RWPE2 (cell line): Measurements from ENCODE around the gene SPIN1.

ENCODE experiments used
- ATAC-seq: fragments of 200-7000 bp; cut with Tn5 transposase; 3 replicates; pipeline ENCODE4 v1.9.1; 2021; ENCODE audit warnings: low read depth
- DNase-seq: peaks from one replicate; pipeline ENCODE4 v3.0.0-alpha.2; 2020; ENCODE audit warnings: low spot score
- H3K27ac ChIP-seq: fragments of 450-650 bp; 2 replicates; pipeline ENCODE4 v1.5.1; 2017; ENCODE audit warnings: mild to moderate bottlenecking; ENCODE audit not compliant: poor library complexity, severe bottlenecking
- H3K27me3 ChIP-seq: fragments of 250-450 bp; sonication (Bioruptor Pico); 2 replicates; pipeline ENCODE4 v1.5.1; 2021; ENCODE audit warnings: mild to moderate bottlenecking, moderate library complexity; ENCODE audit not compliant: insufficient read depth, poor library complexity, severe bottlenecking
- H3K36me3 ChIP-seq: fragments of 250-450 bp; sonication (Bioruptor Pico); 2 replicates; pipeline ENCODE4 v1.5.1; 2020; ENCODE audit warnings: low read depth, mild to moderate bottlenecking, moderate library complexity
- H3K4me1 ChIP-seq: fragments of 250-450 bp; sonication (Bioruptor Pico); 2 replicates; pipeline ENCODE4 v1.5.1; 2021; ENCODE audit warnings: mild to moderate bottlenecking, moderate library complexity; ENCODE audit not compliant: insufficient read depth, poor library complexity, severe bottlenecking
- H3K4me3 ChIP-seq: fragments of 250-450 bp; sonication (Bioruptor Pico); 2 replicates; pipeline ENCODE4 v1.5.1; 2021; ENCODE audit warnings: mild to moderate bottlenecking, moderate library complexity; ENCODE audit not compliant: severe bottlenecking
- H3K9me3 ChIP-seq: fragments of 250-450 bp; sonication (Bioruptor Pico); 2 replicates; pipeline ENCODE4 v1.5.1; 2021; ENCODE audit warnings: mild to moderate bottlenecking, moderate library complexity; ENCODE audit not compliant: severe bottlenecking
- CTCF ChIP-seq: fragments of 450-650 bp; IDR thresholded peaks from one replicate; pipeline ENCODE4 v1.5.1; 2017; ENCODE audit warnings: mild to moderate bottlenecking, moderate library complexity; ENCODE audit not compliant: poor library complexity, severe bottlenecking

Gene SPIN1

DNA sequence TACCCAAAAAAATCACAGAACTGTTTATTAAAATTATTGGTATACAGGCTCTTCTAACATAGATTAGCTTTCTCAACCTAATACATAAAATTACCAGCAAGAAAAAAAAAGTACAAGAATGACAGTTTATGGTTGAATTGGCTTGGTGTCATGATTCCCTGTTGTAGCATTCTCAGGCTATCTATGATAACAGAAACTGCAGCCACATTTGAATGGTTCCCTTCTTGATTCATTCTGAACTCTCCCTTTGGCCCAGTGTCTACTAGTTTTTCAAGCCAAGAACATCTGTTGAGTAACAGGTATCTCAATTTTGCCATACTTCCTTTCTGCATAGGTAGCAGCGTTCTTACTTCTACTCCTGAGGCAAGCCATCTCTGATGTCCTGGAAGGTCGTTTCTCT is 3.0 kb downstream of the SPIN1 start:
- no peak for ATAC-seq
- Histone ChIP-seq H3K4me3 (no peak overlapping the region), H3K27me3 (no peaks in the 10 kb centered on the region), H3K4me1 (peaks cover 13% of the 10 kb centered on the region), H3K9me3 (no peaks in the 10 kb centered on the region), H3K27ac (no peak overlapping the region), H3K36me3 (peaks cover 41% of the 10 kb centered on the region)
- DNase-seq = no peak
- no peak for TF ChIP-seq CTCF

DNA sequence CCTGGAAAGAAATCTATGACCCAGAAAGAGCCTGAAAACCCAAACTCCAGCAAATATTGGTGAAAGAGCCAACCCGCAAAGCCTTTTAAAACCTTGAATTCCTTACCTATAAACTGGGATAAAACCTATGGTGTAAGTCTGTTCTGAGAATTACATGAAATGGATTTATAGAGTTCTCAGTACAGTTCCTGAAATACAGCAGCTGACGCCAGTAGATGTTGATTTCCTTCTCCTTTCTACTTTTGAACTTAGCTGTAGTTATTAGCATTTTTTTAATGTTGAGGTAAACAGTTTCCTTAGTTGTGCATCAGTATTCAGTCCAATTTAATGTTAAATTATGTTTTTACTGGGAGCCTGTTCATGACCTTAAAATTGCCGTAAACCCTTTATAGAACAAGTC is 3.7 kb downstream of the SPIN1 start:
- Histone ChIP-seq H3K36me3 (peaks cover 36% of the 10 kb centered on the region), H3K27me3 (no peaks in the 10 kb centered on the region), H3K4me3 (no peak overlapping the region), H3K4me1 (peaks cover 10% of the 10 kb centered on the region), H3K27ac (no peak overlapping the region), H3K9me3 (no peaks in the 10 kb centered on the region)
- no peak for DNase-seq
- ATAC-seq = no peak
- TF ChIP-seq CTCF = no peak

DNA sequence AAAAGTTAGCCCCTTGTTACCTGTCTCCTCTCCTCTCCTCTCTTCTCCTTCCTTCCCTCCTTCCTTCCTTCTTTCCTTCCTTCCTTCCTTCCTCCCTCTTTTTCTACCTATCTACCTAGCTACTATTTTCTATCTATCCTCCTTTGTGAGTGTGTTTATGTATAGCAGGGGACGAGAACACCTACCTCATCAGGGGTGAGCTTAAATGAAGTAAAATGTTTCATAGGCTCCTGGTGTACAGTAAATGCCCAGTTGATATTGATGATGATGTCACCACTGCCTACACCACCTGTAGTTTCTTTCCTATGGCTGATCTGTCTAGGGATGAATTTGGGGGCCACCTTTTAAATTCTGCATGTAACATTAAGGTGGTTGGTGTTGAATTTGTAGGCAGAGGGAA is 4.3 kb downstream of the SPIN1 start:
- Histone ChIP-seq H3K27me3 (no peaks in the 10 kb centered on the region), H3K36me3 (peaks cover 36% of the 10 kb centered on the region), H3K27ac (no peak overlapping the region), H3K9me3 (no peaks in the 10 kb centered on the region), H3K4me1 (peaks cover 10% of the 10 kb centered on the region), H3K4me3 (no peak overlapping the region)
- TF ChIP-seq CTCF = no peak
- ATAC-seq (no peak), DNase-seq (no peak)

DNA sequence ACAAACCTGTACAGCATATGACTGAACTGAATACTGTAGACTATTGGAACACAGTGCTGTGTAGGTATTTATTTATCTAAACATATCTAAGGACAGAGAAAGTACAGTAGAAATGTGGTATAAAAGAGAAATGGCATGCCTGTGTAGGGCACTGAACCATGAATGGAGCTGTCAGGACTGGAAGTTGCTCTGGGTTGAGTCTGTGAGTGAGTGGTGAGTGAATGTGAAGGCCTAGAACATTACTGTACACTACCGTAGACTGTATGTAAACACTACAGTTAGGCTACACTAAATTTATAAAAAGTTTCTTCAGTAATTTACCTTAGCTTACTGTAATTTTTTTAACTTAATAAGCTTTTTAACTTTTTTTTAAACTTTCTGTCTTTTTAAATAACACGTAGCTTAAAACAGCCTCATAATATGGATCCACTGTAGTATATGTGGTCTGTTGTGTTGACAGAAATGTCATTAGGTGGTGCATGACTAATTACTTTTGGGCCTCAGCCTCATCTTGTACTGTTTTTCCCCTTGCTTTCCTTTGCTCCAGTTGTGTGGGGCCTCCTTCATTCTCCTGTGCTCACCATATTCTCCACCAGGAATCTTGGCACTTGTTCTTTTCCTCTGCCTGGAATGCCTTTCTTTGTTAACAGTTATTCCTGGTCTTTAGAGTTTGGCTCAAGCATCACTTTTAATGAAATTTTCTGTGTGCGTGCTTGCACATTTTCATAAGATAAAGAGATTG is 8.8 kb downstream of the SPIN1 start:
- H3K36me3 ChIP-seq = peaks cover 26% of the 10 kb centered on the region
- H3K27ac ChIP-seq = no peak overlapping the region
- ATAC-seq (no peak), DNase-seq (no peak)
- peaks cover 26% of the 10 kb centered on the region for H3K4me1 ChIP-seq
- no peaks in the 10 kb centered on the region for H3K9me3 ChIP-seq
- H3K4me3 ChIP-seq = no peak overlapping the region
- no peak for TF ChIP-seq CTCF
- no peaks in the 10 kb centered on the region for H3K27me3 ChIP-seq

DNA sequence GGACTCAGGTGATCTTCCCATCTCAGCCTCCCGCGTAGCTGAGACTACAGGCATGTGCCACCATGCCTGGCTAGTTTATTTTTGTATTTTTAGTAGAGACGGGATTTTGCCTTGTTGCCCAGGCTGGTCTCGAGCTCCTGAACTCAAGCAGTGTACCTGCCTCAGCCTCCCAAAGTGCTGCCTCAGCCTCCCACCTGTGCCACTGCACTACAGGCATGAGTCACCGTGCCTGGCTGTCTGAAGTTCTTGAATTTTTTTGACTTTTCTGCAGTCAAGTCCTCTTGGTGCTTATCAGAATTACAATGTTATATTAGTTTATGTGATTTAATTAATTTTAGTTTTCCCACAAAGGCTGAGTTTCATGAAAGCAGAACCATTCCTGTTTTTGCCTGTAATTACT is 9.8 kb downstream of the SPIN1 start:
- TF ChIP-seq CTCF = no peak

More for the DNA sequence above, 9.8 kb downstream of the SPIN1 start:
- H3K9me3 ChIP-seq = no peaks in the 10 kb centered on the region
- peaks cover 26% of the 10 kb centered on the region for H3K4me1 ChIP-seq
- ATAC-seq (no peak), DNase-seq (no peak)
- no peaks in the 10 kb centered on the region for H3K27me3 ChIP-seq
- H3K36me3 ChIP-seq = peaks cover 28% of the 10 kb centered on the region
- no peak overlapping the region for H3K4me3 ChIP-seq
- peak overlapping the region; percentile 72 for H3K27ac ChIP-seq
